Natural killer cell treated with Interleukin-12 subunit alpha and Interleukin-12 subunit beta and Interleukin-15 and Interleukin-18, amount 100 ng/mL, for 72 hours (primary cell): ENCODE measurements around the gene METTL18. TPM values are rescaled to one million over a fixed set of nuclear protein-coding genes. Genes with fewer than 3 reads are reported as not detected.

ENCODE experiments used
- ATAC-seq, 2 donors: fragments of 150-1000 bp; cut with Tn5 transposase in 1 of 2; sonication (Bioruptor Pico), chemical (Tn5 transposase) in 1 of 2; 2 replicates each; pipeline ENCODE4 v1.10.0; 2021
- DNase-seq: peaks from one replicate; pipeline ENCODE4 v3.0.0; 2022; ENCODE audit warnings: low spot score
- H3K27ac Mint-ChIP-seq, 2 donors: 1 replicate in 1 of 2; 2 replicates in 1 of 2; pipeline ENCODE4 v1.8.0; 2022; ENCODE audit warnings: mixed read lengths in 2 of 2, mild to moderate bottlenecking in 1 of 2, moderate library complexity in 1 of 2
- H3K27me3 Mint-ChIP-seq, 2 donors: 1 replicate in 1 of 2; 2 replicates in 1 of 2; pipeline ENCODE4 v1.8.0; 2022; ENCODE audit warnings: mixed read lengths in 2 of 2
- H3K36me3 Mint-ChIP-seq: one replicate; pipeline ENCODE4 v1.8.0; 2022; ENCODE audit warnings: mixed read lengths
- H3K4me1 Mint-ChIP-seq, 2 donors: 1 replicate in 1 of 2; 2 replicates in 1 of 2; pipeline ENCODE4 v1.8.0; 2022; ENCODE audit warnings: low read depth in 2 of 2, mixed read lengths in 2 of 2, mild to moderate bottlenecking in 1 of 2
- H3K4me3 Mint-ChIP-seq: one replicate; pipeline ENCODE4 v1.8.0; 2022; ENCODE audit warnings: mixed read lengths
- H3K9me3 Mint-ChIP-seq: 2 replicates; pipeline ENCODE4 v1.8.0; 2022; ENCODE audit warnings: mixed read lengths
- total RNA-seq, 2 donors: library from RNA; stranded (reverse); gene quantifications; one replicate each; pipeline ENCODE4 v1.2.3, GENCODE V29; 2022

METTL18 gene
- total RNA-seq, 2 donors from 2014 or later = 7.9 to 10.5 TPM

DNA sequence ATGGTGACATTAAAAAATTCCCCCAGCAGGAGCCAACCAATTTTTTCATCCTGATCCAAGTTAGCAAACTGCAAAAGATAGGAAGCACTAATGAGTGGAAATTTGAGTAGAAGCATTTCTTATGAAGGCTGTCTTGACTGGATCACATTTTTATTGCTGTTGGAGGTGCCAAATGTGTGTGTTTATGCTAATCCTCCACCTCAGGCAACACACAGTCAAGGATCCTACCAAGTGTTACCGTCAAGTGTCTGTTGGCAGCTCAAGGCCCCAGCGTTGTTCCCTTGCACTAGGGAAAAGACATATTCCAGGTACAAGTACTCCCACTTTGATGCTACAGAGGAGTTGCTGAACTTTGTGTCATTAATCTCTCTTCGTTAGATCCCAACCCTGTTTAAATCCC is 18.3 kb downstream of the METTL18 start:
- Mint-ChIP-seq H3K36me3 (no peaks in the 10 kb centered on the region), H3K27me3 (peaks cover 3 to 8% of the 10 kb centered on the region in 2 donors), H3K4me3 (no peak overlapping the region), H3K4me1 (no peaks in the 10 kb centered on the region), H3K27ac (no peak overlapping the region), H3K9me3 (no peaks in the 10 kb centered on the region)
- no peak for ATAC-seq
- no peak for DNase-seq

GRCh38 chr1:169768161-169768560 is 26.5 kb downstream of the METTL18 start:
- no peaks in the 10 kb centered on the region for H3K36me3 Mint-ChIP-seq
- no peak for DNase-seq
- ATAC-seq = no peak
- H3K27ac Mint-ChIP-seq = no peak overlapping the region
- H3K4me1 Mint-ChIP-seq = no peaks in the 10 kb centered on the region
- H3K9me3 Mint-ChIP-seq = no peaks in the 10 kb centered on the region
- H3K4me3 Mint-ChIP-seq = no peak overlapping the region
- peaks cover 6 to 21% of the 10 kb centered on the region in 2 donors for H3K27me3 Mint-ChIP-seq

- Mint-ChIP-seq H3K9me3 (no peaks in the 10 kb centered on the region), H3K4me3 (no peak overlapping the region), H3K4me1 (no peaks in the 10 kb centered on the region), H3K36me3 (no peaks in the 10 kb centered on the region), H3K27ac (no peak overlapping the region), H3K27me3 (peaks cover 6 to 21% of the 10 kb centered on the region in 2 donors)
- no peak for DNase-seq
- ATAC-seq = no peak
Measured at GRCh38 chr1:169765580-169766331, 29.0 kb downstream of the METTL18 start.

DNA sequence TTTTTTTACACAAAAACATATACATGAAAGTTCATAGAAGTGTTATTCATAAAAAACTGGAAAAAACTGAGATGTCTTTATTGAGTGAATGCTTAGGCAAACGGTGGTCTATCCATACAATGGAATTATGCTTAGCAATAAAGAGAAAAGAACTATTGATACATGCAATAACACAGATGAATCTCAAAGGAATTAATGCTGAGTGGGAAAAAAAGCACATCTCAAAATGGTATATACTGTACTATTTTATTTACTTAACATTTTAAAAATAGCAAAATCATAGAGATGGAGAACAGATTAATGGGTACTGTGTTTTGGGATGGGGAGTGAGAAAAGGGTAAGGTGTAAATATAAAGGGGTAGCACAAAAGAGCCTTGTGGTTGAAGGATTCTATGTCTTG is 29.8 kb downstream of the METTL18 start:
- H3K27ac Mint-ChIP-seq = no peak overlapping the region
- ATAC-seq (no peak), DNase-seq (no peak)
- peaks cover 6 to 21% of the 10 kb centered on the region in 2 donors for H3K27me3 Mint-ChIP-seq
- no peaks in the 10 kb centered on the region for H3K4me1 Mint-ChIP-seq
- H3K36me3 Mint-ChIP-seq = no peaks in the 10 kb centered on the region
- no peak overlapping the region for H3K4me3 Mint-ChIP-seq
- H3K9me3 Mint-ChIP-seq = no peaks in the 10 kb centered on the region

DNA sequence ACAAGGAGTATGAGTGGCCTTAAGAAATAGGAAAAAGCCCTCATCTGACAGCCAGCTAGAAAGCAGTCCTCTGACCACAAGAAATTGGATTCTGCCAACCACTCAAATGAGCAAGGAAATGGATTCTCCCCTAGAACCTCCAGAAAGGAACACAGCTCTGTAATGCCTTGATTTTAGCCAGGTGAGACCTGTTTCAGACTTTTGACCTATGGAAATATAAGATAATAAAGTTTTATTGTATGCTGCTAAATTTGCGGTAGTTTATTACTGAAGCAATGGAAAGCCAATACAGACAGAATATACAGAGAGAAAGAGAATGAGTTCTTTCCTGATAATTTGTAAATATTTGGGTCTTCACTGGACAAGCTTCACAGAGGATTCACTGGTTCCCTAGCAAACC is 32.0 kb downstream of the METTL18 start:
- DNase-seq (no peak), ATAC-seq (no peak)
- no peak overlapping the region for H3K27ac Mint-ChIP-seq
- no peak overlapping the region for H3K4me3 Mint-ChIP-seq
- H3K36me3 Mint-ChIP-seq = no peaks in the 10 kb centered on the region
- H3K27me3 Mint-ChIP-seq = peaks cover 8 to 14% of the 10 kb centered on the region in 2 donors
- H3K9me3 Mint-ChIP-seq = no peaks in the 10 kb centered on the region
- no peaks in the 10 kb centered on the region for H3K4me1 Mint-ChIP-seq

GRCh38 chr1:169759038-169759437 is 35.7 kb downstream of the METTL18 start:
- no peaks in the 10 kb centered on the region for H3K36me3 Mint-ChIP-seq
- no peaks in the 10 kb centered on the region for H3K4me1 Mint-ChIP-seq
- DNase-seq (no peak), ATAC-seq (no peak)
- H3K4me3 Mint-ChIP-seq = no peak overlapping the region
- H3K27ac Mint-ChIP-seq = no peak overlapping the region
- peaks cover 2 to 6% of the 10 kb centered on the region in 2 donors for H3K27me3 Mint-ChIP-seq
- no peaks in the 10 kb centered on the region for H3K9me3 Mint-ChIP-seq

- no peak overlapping the region for H3K27ac Mint-ChIP-seq
- no peak for ATAC-seq
- DNase-seq = no peak
- H3K36me3 Mint-ChIP-seq = no peaks in the 10 kb centered on the region
- no peak overlapping the region for H3K4me3 Mint-ChIP-seq
- no peaks in the 10 kb centered on the region for H3K9me3 Mint-ChIP-seq
- peaks cover 9 to 17% of the 10 kb centered on the region in 2 donors for H3K27me3 Mint-ChIP-seq
- no peaks in the 10 kb centered on the region for H3K4me1 Mint-ChIP-seq
Measured at GRCh38 chr1:169753549-169753948, 41.2 kb downstream of the METTL18 start.

DNA sequence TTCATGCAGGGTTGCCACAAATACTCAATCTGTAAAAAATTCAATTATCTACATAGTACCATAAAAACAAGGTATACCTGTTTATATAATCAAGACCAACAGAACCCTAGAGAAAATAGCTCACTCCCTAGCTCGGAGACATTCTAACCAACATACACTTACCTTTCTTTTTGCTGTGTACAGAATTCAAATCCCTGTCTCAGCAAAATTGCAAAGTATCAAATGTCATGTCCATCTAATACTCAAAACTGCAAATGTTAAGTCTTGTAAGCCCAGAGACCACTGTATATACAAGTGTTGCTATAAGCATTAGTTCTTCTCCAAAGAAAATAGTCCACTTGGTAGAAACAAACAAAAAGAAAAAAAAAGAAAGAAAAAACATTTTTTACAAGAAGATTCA is 44.7 kb downstream of the METTL18 start:
- Mint-ChIP-seq H3K27me3 (peaks cover 15 to 17% of the 10 kb centered on the region in 2 donors), H3K9me3 (no peaks in the 10 kb centered on the region), H3K27ac (no peak overlapping the region), H3K36me3 (no peaks in the 10 kb centered on the region), H3K4me1 (no peaks in the 10 kb centered on the region), H3K4me3 (no peak overlapping the region)
- DNase-seq = no peak
- no peak for ATAC-seq

DNA sequence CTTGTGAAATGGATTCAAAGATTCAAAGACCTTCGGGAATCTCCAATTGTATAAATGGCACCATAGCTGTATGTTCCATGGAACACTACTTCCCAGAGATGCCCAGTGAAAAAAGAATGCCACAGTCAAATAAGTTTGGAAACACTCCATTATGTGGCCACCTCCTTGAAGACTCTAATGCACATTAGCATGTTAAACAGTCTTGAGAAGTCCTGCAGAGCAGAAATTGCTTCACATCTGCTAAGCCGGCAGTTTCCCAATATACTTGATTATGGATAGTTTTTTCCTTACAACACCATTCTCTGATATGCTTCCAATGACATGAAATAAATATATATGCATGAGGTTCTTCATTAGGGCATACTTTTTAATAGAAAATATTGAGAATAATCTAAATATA is 48.2 kb downstream of the METTL18 start:
- no peaks in the 10 kb centered on the region for H3K4me1 Mint-ChIP-seq
- no peak overlapping the region for H3K27ac Mint-ChIP-seq
- peaks cover 6 to 17% of the 10 kb centered on the region in 2 donors for H3K27me3 Mint-ChIP-seq
- no peak for DNase-seq
- ATAC-seq = no peak
- no peaks in the 10 kb centered on the region for H3K9me3 Mint-ChIP-seq
- H3K36me3 Mint-ChIP-seq = no peaks in the 10 kb centered on the region
- no peak overlapping the region for H3K4me3 Mint-ChIP-seq

GRCh38 chr1:169745015-169745861 is 49.5 kb downstream of the METTL18 start:
- Mint-ChIP-seq H3K9me3 (no peaks in the 10 kb centered on the region), H3K36me3 (no peaks in the 10 kb centered on the region), H3K4me3 (no peak overlapping the region), H3K27ac (no peak overlapping the region), H3K27me3 (peaks cover 14 to 22% of the 10 kb centered on the region in 2 donors), H3K4me1 (no peaks in the 10 kb centered on the region)
- DNase-seq (no peak), ATAC-seq (no peak)

Other genes starting within 250 kb of the METTL18 start
- gene F5, start 208.4 kb downstream of the METTL18 start, total RNA-seq = under 1 TPM; 0.47 to 0.55 TPM
- not detected for gene SELP, start 164.8 kb downstream of the METTL18 start, total RNA-seq
- gene SELL, start 83.3 kb downstream of the METTL18 start, total RNA-seq = 10 to 100 TPM; 29.5 to 66.8 TPM
- not detected for gene SELE, start 60.8 kb downstream of the METTL18 start, total RNA-seq
- 10 to 100 TPM; 14.2 to 16.3 TPM for gene SCYL3, start 99.0 kb upstream of the METTL18 start, total RNA-seq